SK-N-MC (cell line): ENCODE measurements around the gene AHSG.

Source experiments
- EZH2 ChIP-seq: fragments of 200-600 bp; sonication (generic); IDR thresholded peaks from one replicate; pipeline ENCODE4 v1.6.1; 2017; ENCODE audit warnings: antibody characterized with exemption
- POLR2AphosphoS5 ChIP-seq: IDR thresholded peaks from 2 replicates; pipeline ENCODE4 v1.6.1; 2012; ENCODE audit warnings: mild to moderate bottlenecking, low read depth, low read length, borderline replicate concordance

DNA sequence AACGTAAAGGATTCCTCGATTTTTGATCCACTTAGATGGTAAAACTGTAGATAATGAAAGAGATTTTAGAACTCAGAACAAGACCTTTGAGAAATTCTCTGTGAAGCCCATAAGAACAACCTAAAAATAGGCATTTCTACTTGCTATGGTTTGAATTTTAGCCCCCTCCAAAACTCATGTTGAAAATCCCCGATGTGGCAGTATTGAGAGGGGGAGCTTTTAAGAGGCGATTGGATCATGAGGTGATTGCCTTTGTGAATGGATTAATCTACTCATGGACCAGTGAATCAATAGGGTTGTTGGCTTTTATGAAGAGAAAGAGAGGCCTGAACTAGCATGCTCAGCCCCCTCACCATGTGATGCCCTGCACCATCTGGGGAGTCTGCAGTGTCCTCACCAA, 20.2 kb upstream of the AHSG start:
- TF ChIP-seq EZH2 (no peak), POLR2AphosphoS5 (no peak)
